ENCODE measurements around the gene POF1B. TPM values are rescaled to one million over a fixed set of nuclear protein-coding genes. Genes with fewer than 3 reads are reported as not detected.
"Not testable (repeated sequence)": the region's sequence is repeated elsewhere in the genome, so short reads cannot be mapped to it uniquely, and the experiment has no call there.

Gene POF1B
- total RNA-seq, 4 donors from 2014 or later, result 0.16 to 2.4 (median 0.73) TPM

GRCh38 chrX:85345523-85345922, 33.9 kb downstream of the POF1B start:
- no peak for ATAC-seq
- 63 to 71% methylated on average over 2 of the region's 2 CpGs for WGBS, 2 donors (ENCODE audit: low coverage in 1 of 2)
- Histone ChIP-seq H3K4me3 (no peak overlapping the region), H3K27ac (no peak overlapping the region), H3K36me3 (no peaks in the 10 kb centered on the region), H3K9me3 (no peaks in the 10 kb centered on the region), H3K4me1 (no peaks in the 10 kb centered on the region), H3K27me3 (no peaks in the 10 kb centered on the region)
- TF ChIP-seq, protein P1, sequence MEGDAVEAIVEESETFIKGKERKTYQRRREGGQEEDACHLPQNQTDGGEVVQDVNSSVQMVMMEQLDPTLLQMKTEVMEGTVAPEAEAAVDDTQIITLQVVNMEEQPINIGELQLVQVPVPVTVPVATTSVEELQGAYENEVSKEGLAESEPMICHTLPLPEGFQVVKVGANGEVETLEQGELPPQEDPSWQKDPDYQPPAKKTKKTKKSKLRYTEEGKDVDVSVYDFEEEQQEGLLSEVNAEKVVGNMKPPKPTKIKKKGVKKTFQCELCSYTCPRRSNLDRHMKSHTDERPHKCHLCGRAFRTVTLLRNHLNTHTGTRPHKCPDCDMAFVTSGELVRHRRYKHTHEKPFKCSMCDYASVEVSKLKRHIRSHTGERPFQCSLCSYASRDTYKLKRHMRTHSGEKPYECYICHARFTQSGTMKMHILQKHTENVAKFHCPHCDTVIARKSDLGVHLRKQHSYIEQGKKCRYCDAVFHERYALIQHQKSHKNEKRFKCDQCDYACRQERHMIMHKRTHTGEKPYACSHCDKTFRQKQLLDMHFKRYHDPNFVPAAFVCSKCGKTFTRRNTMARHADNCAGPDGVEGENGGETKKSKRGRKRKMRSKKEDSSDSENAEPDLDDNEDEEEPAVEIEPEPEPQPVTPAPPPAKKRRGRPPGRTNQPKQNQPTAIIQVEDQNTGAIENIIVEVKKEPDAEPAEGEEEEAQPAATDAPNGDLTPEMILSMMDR (IDR thresholded peaks at IDR 0.05), result no peak
- TF ChIP-seq EP300 (IDR thresholded peaks at IDR 0.05), result no peak
- no peak for TF ChIP-seq POLR2AphosphoS5 (IDR thresholded peaks at IDR 0.05)
- no peak for TF ChIP-seq POLR2A (IDR thresholded peaks at IDR 0.05)

DNA sequence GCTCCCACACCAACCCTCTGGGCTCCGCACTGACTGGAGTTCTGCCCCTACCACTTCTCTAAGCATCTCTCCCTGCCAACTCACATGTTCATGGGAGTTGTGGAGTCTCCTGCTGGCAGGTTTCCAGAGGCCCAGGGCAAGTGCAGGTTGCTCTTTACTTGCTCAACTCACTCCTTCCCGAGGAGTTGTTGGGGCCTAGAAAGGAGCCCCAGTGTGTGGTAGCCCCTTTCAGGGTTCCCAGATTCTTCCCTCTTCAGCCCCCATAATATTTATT, 52.5 kb downstream of the POF1B start:
- Histone ChIP-seq H3K36me3 (no peaks in the 10 kb centered on the region), H3K4me3 (no peak overlapping the region), H3K9me3 (no peaks in the 10 kb centered on the region), H3K27me3 (no peaks in the 10 kb centered on the region), H3K4me1 (no peaks in the 10 kb centered on the region), H3K27ac (no peak overlapping the region)
- TF ChIP-seq EP300 (IDR thresholded peaks at IDR 0.05) (no peak), POLR2A (IDR thresholded peaks at IDR 0.05) (no peak), POLR2AphosphoS5 (IDR thresholded peaks at IDR 0.05) (no peak)
- TF ChIP-seq, protein P1 (IDR thresholded peaks at IDR 0.05), result no peak
- WGBS, 2 donors (ENCODE audit: low coverage in 1 of 2), result 100% methylated on average over 1 of the region's 2 CpGs; no CpG with 5 or more reads in 1 of the 2 donors
- no peak for ATAC-seq

DNA sequence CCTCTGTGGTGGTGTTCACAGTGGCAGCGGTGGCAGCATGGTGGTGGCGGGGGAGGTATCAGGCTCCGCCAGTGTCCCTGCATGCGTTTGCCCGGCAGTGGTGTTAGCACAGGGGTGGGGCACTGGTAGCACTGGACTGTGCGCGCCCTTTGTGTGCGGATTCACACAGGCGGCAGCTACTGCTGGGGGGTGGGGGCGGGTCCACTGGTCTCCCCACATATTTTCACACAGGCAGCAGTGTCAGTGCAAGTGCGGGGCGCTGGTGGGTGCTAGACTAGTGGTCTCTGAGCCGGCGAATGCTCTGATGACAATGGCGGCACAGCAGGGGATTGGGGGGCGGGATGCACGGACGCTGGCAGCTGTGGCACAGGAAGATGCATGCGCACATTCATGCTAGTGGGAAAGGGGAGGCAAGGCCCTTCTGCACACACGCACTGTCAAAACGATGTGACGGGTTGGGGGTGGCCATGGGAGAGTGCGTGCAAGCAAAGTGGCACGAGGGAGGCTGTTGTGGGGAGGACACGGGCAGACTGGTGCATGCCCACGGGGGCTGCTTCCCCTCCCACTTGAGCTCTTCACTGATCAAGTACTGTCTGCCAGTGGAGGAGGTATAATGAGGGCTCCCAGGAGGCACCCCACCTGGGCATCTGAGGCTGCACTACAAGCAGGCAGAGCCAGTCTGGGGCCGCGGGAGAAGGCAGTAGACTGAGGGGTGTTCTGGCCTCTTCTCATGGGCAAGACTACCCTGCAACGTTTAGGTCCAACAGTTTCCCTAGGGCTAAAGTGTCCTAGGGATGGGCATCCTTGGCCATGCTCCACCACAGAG, 53.0 kb downstream of the POF1B start:
- no peaks in the 10 kb centered on the region for H3K36me3 ChIP-seq
- WGBS, 2 donors (ENCODE audit: low coverage in 1 of 2), result 80% methylated on average over 1 of the region's 29 CpGs; no CpG with 5 or more reads in 1 of the 2 donors
- no peaks in the 10 kb centered on the region for H3K4me1 ChIP-seq
- no peak overlapping the region for H3K27ac ChIP-seq
- no peaks in the 10 kb centered on the region for H3K27me3 ChIP-seq
- peak; percentile 25 for ATAC-seq
- no peak for TF ChIP-seq EP300 (IDR thresholded peaks at IDR 0.05)
- no peak for TF ChIP-seq POLR2A (IDR thresholded peaks at IDR 0.05)
- no peak for TF ChIP-seq POLR2AphosphoS5 (IDR thresholded peaks at IDR 0.05)
- TF ChIP-seq, protein P1 (IDR thresholded peaks at IDR 0.05), result no peak
- H3K9me3 ChIP-seq, result no peaks in the 10 kb centered on the region
- H3K4me3 ChIP-seq, result no peak overlapping the region

- not testable (repeated sequence) for H3K36me3 ChIP-seq, ATAC-seq, H3K27me3 ChIP-seq, H3K9me3 ChIP-seq, H3K27ac ChIP-seq, H3K4me1 ChIP-seq, H3K4me3 ChIP-seq
- WGBS, 2 donors (ENCODE audit: low coverage in 1 of 2), result no CpG with 5 or more reads among the region's 2 CpGs
Observed at GRCh38 chrX:85311348-85311747, 68.1 kb downstream of the POF1B start.

- Histone ChIP-seq H3K27ac (no peak overlapping the region), H3K36me3 (no peaks in the 10 kb centered on the region), H3K4me1 (no peaks in the 10 kb centered on the region), H3K27me3 (no peaks in the 10 kb centered on the region), H3K9me3 (no peaks in the 10 kb centered on the region), H3K4me3 (no peak overlapping the region)
- no peak for TF ChIP-seq POLR2AphosphoS5 (IDR thresholded peaks at IDR 0.05)
- no peak for TF ChIP-seq POLR2A (IDR thresholded peaks at IDR 0.05)
- no peak for ATAC-seq
- whole genome bisulfite sequencing, 2 donors (ENCODE audit: low coverage in 1 of 2), result 83 to 100% methylated on average over 1 of the region's 2 CpGs
Observed at GRCh38 chrX:85309717-85310116, 69.7 kb downstream of the POF1B start.

DNA sequence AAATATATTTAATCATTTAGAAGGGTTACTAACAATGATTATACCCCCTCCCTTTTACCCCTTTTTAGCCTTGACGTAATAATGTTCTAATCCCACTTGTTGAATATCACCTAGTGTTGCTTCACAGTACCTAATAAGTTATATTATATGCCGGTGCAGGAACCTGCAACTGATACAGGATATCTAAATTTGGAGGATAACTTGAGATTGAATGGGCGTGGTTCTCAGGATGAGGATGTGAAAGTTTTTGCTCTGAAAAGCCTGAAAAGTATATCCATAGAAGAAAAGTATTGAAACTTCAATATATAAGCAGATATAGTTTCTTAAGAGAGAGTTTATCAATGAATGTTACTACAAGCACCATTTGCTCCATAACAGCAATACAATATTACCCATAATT, 75.9 kb downstream of the POF1B start:
- Histone ChIP-seq H3K27me3 (no peaks in the 10 kb centered on the region), H3K9me3 (no peaks in the 10 kb centered on the region), H3K27ac (no peak overlapping the region), H3K4me3 (no peak overlapping the region), H3K36me3 (no peaks in the 10 kb centered on the region), H3K4me1 (no peaks in the 10 kb centered on the region)
- ATAC-seq, result no peak
- TF ChIP-seq, protein P1 (IDR thresholded peaks at IDR 0.05), result no peak
- TF ChIP-seq POLR2AphosphoS5 (IDR thresholded peaks at IDR 0.05) (no peak), EP300 (IDR thresholded peaks at IDR 0.05) (no peak), POLR2A (IDR thresholded peaks at IDR 0.05) (no peak)
- WGBS, 2 donors (ENCODE audit: low coverage in 1 of 2), result 39 to 78% methylated on average over 2 to 3 of the region's 3 CpGs
